ENCODE measurements around the gene TNNI2.

The TNNI2 gene

DNA sequence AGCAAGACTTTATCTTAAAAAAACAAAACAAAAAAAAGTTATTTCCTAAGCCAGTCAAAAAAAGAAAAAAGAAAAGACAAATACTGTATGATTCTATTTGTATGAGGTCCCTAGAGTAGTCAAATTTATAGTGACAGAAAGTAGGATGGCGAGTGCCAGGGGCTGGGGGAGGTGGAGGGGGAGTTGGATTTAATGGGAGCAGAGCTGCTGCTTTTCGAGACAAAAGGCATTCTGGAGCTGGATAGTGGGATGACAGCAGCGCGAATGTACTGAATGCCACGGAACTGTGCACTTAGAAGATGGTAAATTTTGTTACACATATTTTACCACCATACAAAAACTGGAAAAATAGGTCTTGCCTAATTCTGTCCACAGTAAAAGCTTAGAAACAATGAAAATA lies 21.8 kb upstream of the TNNI2 start:
- no peaks in the 10 kb centered on the region for H3K4me1 ChIP-seq (ENCODE audit: control insufficient read depth, insufficient read depth, low read length)
- ChIA-PET POLR2A (no interaction called here), CTCF (interaction anchor here (0.7 to 1.4 kb wide), 5 partner anchors 14 to 164 kb away, joined by 3 to 6 read pairs (median 3); no protein-coding TSS in a partner anchor)
- no peak for TF ChIP-seq ZFHX2 (tag by site-specific recombination; conservative IDR thresholded peaks at IDR 0.05)
- TF ChIP-seq ZNF169 (tag by site-specific recombination; IDR thresholded peaks at IDR 0.05) = no peak
- no peak for TF ChIP-seq ZNF2 (tag by site-specific recombination; IDR thresholded peaks at IDR 0.05)
- TF ChIP-seq, protein P1, sequence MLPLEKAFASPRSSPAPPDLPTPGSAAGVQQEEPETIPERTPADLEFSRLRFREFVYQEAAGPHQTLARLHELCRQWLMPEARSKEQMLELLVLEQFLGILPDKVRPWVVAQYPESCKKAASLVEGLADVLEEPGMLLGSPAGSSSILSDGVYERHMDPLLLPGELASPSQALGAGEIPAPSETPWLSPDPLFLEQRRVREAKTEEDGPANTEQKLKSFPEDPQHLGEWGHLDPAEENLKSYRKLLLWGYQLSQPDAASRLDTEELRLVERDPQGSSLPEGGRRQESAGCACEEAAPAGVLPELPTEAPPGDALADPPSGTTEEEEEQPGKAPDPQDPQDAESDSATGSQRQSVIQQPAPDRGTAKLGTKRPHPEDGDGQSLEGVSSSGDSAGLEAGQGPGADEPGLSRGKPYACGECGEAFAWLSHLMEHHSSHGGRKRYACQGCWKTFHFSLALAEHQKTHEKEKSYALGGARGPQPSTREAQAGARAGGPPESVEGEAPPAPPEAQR (tag by site-specific recombination; IDR thresholded peaks at IDR 0.05) = no peak
- TF ChIP-seq, protein P2, sequence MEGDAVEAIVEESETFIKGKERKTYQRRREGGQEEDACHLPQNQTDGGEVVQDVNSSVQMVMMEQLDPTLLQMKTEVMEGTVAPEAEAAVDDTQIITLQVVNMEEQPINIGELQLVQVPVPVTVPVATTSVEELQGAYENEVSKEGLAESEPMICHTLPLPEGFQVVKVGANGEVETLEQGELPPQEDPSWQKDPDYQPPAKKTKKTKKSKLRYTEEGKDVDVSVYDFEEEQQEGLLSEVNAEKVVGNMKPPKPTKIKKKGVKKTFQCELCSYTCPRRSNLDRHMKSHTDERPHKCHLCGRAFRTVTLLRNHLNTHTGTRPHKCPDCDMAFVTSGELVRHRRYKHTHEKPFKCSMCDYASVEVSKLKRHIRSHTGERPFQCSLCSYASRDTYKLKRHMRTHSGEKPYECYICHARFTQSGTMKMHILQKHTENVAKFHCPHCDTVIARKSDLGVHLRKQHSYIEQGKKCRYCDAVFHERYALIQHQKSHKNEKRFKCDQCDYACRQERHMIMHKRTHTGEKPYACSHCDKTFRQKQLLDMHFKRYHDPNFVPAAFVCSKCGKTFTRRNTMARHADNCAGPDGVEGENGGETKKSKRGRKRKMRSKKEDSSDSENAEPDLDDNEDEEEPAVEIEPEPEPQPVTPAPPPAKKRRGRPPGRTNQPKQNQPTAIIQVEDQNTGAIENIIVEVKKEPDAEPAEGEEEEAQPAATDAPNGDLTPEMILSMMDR (tag by site-specific recombination; IDR thresholded peaks at IDR 0.05) = no peak
- no peak for TF ChIP-seq ZNF37A (tag by site-specific recombination; IDR thresholded peaks at IDR 0.05)
- TF ChIP-seq ZNF701 (tag by site-specific recombination; IDR thresholded peaks at IDR 0.05) = no peak
- TF ChIP-seq ZSCAN23 (tag by site-specific recombination; IDR thresholded peaks at IDR 0.05) = no peak
- no peak for TF ChIP-seq ZNF266 (tag by site-specific recombination; IDR thresholded peaks at IDR 0.05; ENCODE audit: low read depth)
- TF ChIP-seq ZNF626 (tag by site-specific recombination; IDR thresholded peaks at IDR 0.05) = no peak
- TF ChIP-seq, protein P3, sequence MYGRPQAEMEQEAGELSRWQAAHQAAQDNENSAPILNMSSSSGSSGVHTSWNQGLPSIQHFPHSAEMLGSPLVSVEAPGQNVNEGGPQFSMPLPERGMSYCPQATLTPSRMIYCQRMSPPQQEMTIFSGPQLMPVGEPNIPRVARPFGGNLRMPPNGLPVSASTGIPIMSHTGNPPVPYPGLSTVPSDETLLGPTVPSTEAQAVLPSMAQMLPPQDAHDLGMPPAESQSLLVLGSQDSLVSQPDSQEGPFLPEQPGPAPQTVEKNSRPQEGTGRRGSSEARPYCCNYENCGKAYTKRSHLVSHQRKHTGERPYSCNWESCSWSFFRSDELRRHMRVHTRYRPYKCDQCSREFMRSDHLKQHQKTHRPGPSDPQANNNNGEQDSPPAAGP (tag by site-specific recombination; IDR thresholded peaks at IDR 0.05) = no peak
- H3K36me3 ChIP-seq (ENCODE audit: control insufficient read depth in 2 of 2, insufficient read depth in 1 of 2, low read length in 2 of 2) = no peaks in the 10 kb centered on the region
- H3K4me3 ChIP-seq (ENCODE audit: low read depth, low read length) = no peak overlapping the region
- H3K27ac ChIP-seq (ENCODE audit: extremely low read depth, low read depth, low read length) = no peak overlapping the region
- H3K9me3 ChIP-seq (ENCODE audit: control insufficient read depth, insufficient read depth, low read depth, low read length) = no peaks in the 10 kb centered on the region

DNA sequence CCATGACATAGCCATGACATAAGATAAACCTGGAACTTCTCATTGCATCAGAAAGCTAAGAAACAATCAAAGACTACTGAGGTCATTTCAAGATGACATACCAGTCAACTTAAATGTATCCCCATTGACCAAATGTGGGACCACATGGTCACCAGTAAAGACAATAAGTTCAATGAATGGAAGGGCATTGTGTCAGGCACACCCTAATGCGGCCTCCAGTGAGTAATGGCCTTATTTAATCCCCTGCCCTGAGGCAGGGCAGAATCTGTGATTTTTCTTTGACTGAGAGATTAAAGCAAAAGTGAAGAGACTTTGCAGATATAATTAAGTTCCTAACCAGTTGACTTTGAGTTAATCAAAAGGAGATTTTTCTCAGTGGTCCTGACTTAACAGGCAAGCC lies 21.3 kb upstream of the TNNI2 start:
- POLR2A ChIA-PET = no interaction called here
- H3K9me3 ChIP-seq (ENCODE audit: control insufficient read depth, insufficient read depth, low read depth, low read length) = no peaks in the 10 kb centered on the region
- H3K36me3 ChIP-seq (ENCODE audit: control insufficient read depth in 2 of 2, insufficient read depth in 1 of 2, low read length in 2 of 2) = no peaks in the 10 kb centered on the region
- H3K4me3 ChIP-seq (ENCODE audit: low read depth, low read length) = no peak overlapping the region
- TF ChIP-seq RBAK (tag by site-specific recombination; IDR thresholded peaks at IDR 0.05) (no peak), ZSCAN23 (tag by site-specific recombination; IDR thresholded peaks at IDR 0.05) (no peak), ZNF707 (tag by site-specific recombination; IDR thresholded peaks at IDR 0.05) (no peak), ZNF530 (tag by site-specific recombination; IDR thresholded peaks at IDR 0.05; ENCODE audit: low read depth) (no peak), ZNF24 (tag by site-specific recombination; IDR thresholded peaks at IDR 0.05) (no peak), ZNF423 (tag by site-specific recombination; IDR thresholded peaks at IDR 0.05) (no peak), ZFP41 (tag by site-specific recombination; IDR thresholded peaks at IDR 0.05; ENCODE audit: borderline replicate concordance) (no peak), ZNF830 (tag by site-specific recombination; IDR thresholded peaks at IDR 0.05; ENCODE audit: low read depth) (no peak)
- CTCF ChIA-PET = interaction anchor here (1.0 to 1.4 kb wide), 4 partner anchors 14 to 165 kb away, joined by 3 to 6 read pairs (median 3); no protein-coding TSS in a partner anchor
- no peaks in the 10 kb centered on the region for H3K4me1 ChIP-seq (ENCODE audit: control insufficient read depth, insufficient read depth, low read length)
- no peak overlapping the region for H3K27ac ChIP-seq (ENCODE audit: extremely low read depth, low read depth, low read length)

DNA sequence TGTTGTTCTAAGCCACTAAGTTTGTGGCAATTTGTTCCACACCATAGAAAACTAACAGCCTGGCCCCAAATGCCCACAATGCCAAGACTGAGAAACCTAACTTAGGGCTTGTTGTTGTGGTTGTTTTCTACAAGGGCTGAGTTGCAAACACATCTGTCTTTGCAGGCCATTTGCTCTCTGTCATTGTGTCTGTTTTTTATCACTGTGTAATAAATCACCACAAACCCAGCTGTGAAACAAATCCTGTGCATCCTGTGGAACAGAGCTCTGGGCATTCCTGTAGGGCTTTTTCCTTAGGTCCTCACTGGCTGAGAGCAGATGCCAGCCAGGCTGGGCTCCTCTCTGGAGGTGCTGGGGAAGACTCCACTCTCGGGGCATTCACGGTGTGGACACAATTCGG lies 19.7 kb upstream of the TNNI2 start:
- Histone ChIP-seq H3K9me3 (ENCODE audit: control insufficient read depth, insufficient read depth, low read depth, low read length) (no peaks in the 10 kb centered on the region), H3K4me1 (ENCODE audit: control insufficient read depth, insufficient read depth, low read length) (no peaks in the 10 kb centered on the region), H3K4me3 (ENCODE audit: low read depth, low read length) (no peak overlapping the region), H3K27ac (ENCODE audit: extremely low read depth, low read depth, low read length) (no peak overlapping the region), H3K36me3 (ENCODE audit: control insufficient read depth in 2 of 2, insufficient read depth in 1 of 2, low read length in 2 of 2) (no peaks in the 10 kb centered on the region)
- no peak for TF ChIP-seq ZNF211 (tag by site-specific recombination; IDR thresholded peaks at IDR 0.05; ENCODE audit: low read depth)
- ChIA-PET POLR2A (no interaction called here), CTCF (interaction anchor here (1.1 kb wide), 1 partner anchor 125 kb away, joined by 3 read pairs; no protein-coding TSS in a partner anchor)

All from HEK293 (cell line).